Fibroblast of mammary gland (primary cell): Measurements from ENCODE around the gene ACAA2.
"Not testable (repeated sequence)": the region's sequence is repeated elsewhere in the genome, so short reads cannot be mapped to it uniquely, and the experiment has no call there.

Source experiments
- DNase-seq: peaks from one replicate; pipeline ENCODE4 v3.0.0-alpha.2; 2010; ENCODE audit warnings: low read depth
- H3K4me3 ChIP-seq: 2 replicates; pipeline ENCODE4 v1.5.1; 2011; ENCODE audit warnings: low read depth, mild to moderate bottlenecking, low read length, moderate library complexity; ENCODE audit not compliant: control insufficient read depth
- CTCF ChIP-seq: conservative IDR thresholded peaks from 2 replicates; pipeline ENCODE4 v1.5.1; 2011; ENCODE audit warnings: low read depth, low read length, inconsistent platforms; ENCODE audit not compliant: control insufficient read depth, insufficient read depth

Gene ACAA2

GRCh38 chr18:49798001-49798400 is 15.3 kb downstream of the ACAA2 start:
- no peak for TF ChIP-seq CTCF
- no peak for DNase-seq
- no peak overlapping the region for H3K4me3 ChIP-seq

- no peak for DNase-seq
- no peak for TF ChIP-seq CTCF
- no peak overlapping the region for H3K4me3 ChIP-seq
Measured at GRCh38 chr18:49795612-49796552, 17.5 kb downstream of the ACAA2 start.

GRCh38 chr18:49794743-49795142 is 18.6 kb downstream of the ACAA2 start:
- no peak for TF ChIP-seq CTCF
- H3K4me3 ChIP-seq: no peak overlapping the region
- DNase-seq: no peak

GRCh38 chr18:49789560-49790134 is 23.7 kb downstream of the ACAA2 start:
- not testable (repeated sequence) for DNase-seq, H3K4me3 ChIP-seq

- TF ChIP-seq CTCF: no peak
- H3K4me3 ChIP-seq: no peak overlapping the region
- DNase-seq: peak; percentile 47
Measured at GRCh38 chr18:49788327-49788898, 24.9 kb downstream of the ACAA2 start.

DNA sequence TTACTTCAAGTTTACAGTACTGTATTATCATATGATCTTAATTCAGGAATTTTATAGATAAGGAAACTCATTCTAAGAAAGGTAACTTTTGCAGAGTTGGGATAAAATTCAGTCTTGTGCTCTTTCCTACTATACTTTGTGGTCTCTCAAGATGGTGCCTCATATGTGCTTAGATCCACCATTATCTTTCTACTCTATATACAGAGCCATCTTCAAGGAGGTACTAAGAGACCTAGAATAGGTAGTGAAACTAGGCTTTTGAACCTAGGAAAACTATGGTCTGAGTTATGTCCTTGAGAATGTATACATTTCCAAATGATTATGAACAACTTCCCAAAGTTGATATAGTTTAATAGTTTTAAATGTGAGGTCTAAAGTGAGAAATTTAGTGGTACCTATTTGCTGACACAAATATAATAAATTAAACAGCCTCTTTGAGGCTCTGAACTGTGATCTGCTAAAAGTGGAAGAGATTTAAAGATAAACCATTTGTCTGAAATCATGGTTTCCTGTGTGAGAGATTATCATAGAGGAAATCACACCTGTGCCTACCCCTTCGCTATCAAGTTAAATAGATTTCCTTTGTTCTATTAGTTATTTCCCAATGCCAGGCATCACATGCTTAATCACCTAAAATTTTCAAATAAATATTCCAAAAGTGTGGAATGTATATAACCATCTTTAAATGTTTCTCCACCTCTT is 27.2 kb downstream of the ACAA2 start:
- no peak overlapping the region for H3K4me3 ChIP-seq
- TF ChIP-seq CTCF: no peak
- DNase-seq: no peak
